ENCODE data around the gene DCUN1D4.
"Not testable (repeated sequence)": the region's sequence is repeated elsewhere in the genome, so short reads cannot be mapped to it uniquely, and the experiment has no call there.

Gene DCUN1D4

DNA sequence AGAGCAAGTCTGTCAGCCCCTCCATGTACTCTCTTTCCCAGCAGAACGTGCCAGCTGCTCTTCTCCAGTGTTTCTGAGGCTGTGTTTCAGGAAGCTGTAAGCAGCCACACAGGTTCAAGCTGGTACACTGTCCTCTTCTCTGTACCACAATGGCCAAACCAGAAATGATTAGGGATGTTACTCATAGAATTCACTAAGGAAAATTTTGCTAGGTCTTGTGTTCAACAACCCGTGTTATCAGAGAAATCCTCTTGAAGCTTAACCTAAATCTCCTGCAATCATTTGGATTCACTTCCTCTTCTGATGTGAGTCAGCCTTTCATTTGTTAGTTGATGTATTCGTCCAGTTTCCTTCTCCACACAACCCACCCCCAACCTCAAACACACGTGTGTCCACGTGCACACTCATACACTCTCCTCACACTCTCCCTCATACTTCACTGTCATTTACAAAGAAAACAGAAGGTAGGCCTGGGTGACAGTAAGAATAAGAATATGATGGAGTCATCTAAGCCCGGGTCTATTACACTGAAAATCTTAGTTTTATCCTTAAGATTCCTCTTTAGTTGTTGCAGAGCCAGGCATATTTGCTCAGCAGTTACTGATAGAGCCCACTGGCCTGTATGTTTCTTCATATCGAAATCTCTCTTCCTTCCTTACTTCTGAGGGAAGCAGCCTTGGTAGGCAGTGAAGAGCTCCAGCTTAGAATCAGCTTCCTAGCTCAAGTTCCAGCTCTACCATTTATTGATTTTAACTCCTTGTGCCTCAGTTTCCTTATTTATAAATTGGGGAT, 63.4 kb downstream of the DCUN1D4 start:
- peaks cover 62% of the 10 kb centered on the region for H3K36me3 Mint-ChIP-seq
- no peaks in the 10 kb centered on the region for H3K9me3 Mint-ChIP-seq
- peak overlapping the region; percentile 7 for H3K27ac Mint-ChIP-seq
- peaks cover 20% of the 10 kb centered on the region for H3K4me1 Mint-ChIP-seq
- no peaks in the 10 kb centered on the region for H3K27me3 Mint-ChIP-seq
- H3K4me3 Mint-ChIP-seq = no peak overlapping the region
- ATAC-seq = peak; percentile 95

DNA sequence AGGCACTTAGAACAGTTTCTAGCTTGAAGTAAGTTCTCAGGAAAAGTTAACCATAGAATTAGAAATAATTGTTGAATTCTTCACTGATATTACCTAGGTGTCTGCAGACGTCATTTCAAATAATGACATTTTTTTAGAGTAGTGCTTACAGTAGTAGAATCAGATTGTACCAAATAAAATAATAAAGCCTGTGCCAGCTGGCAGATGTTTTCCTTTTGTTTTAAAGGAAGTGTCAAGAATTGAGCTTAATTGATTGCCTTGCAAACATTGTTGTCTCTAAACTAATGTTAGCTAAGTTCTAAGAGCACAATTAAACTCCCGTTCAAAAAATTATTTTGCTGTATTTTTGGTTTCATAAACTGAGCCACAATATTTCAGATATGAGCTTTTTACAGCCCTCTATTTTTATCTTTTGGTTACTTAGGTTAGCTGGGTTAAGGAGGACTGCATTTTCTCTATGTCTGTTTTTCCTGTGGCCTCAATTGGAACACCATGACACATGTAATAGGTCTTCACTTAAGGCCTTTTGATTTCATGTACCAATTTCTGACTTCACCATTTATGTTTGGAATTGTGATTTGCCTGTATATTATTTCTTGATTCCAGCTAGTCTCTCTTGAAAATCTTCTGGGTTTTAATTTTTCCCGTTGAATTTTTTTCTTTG, 64.2 kb downstream of the DCUN1D4 start:
- Mint-ChIP-seq H3K9me3 (no peaks in the 10 kb centered on the region), H3K27ac (no peak overlapping the region), H3K4me3 (no peak overlapping the region), H3K36me3 (peaks cover 63% of the 10 kb centered on the region), H3K4me1 (peaks cover 20% of the 10 kb centered on the region), H3K27me3 (no peaks in the 10 kb centered on the region)
- no peak for ATAC-seq

DNA sequence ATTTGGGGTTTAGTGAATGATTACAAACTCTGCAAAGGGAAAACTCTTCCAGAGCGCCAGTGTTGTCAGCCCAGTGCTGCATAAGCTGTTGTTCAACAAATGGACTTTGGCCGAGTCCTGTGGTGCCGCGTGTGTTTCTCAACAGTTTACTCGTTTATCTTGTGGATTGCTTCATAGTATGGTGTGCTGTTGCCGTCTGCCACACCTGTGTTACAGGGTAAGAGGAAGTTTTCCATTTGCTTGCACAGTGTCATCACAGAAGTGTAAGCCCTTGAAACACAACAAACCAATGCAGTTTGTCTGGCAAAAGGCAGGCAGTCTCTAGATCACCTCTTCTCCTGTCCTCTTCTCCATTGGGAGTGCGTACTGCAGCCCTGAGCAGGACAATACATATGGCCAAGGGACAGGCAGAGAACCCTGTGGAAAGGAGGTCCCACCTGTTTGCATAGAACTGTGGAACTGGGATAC, 66.3 kb downstream of the DCUN1D4 start:
- Mint-ChIP-seq H3K4me1 (peaks cover 13% of the 10 kb centered on the region), H3K27ac (no peak overlapping the region), H3K9me3 (no peaks in the 10 kb centered on the region), H3K27me3 (no peaks in the 10 kb centered on the region), H3K4me3 (no peak overlapping the region), H3K36me3 (peaks cover 61% of the 10 kb centered on the region)
- ATAC-seq = no peak

GRCh38 chr4:51918251-51918650, 75.3 kb downstream of the DCUN1D4 start:
- no peak overlapping the region for H3K27ac Mint-ChIP-seq
- no peak overlapping the region for H3K4me3 Mint-ChIP-seq
- H3K27me3 Mint-ChIP-seq = no peaks in the 10 kb centered on the region
- no peaks in the 10 kb centered on the region for H3K4me1 Mint-ChIP-seq
- H3K36me3 Mint-ChIP-seq = peaks cover 27% of the 10 kb centered on the region
- no peak for ATAC-seq
- H3K9me3 Mint-ChIP-seq = peaks cover 5% of the 10 kb centered on the region

- Mint-ChIP-seq H3K36me3 (no peaks in the 10 kb centered on the region), H3K27ac (no peak overlapping the region), H3K4me1 (no peaks in the 10 kb centered on the region), H3K9me3 (peaks cover 5% of the 10 kb centered on the region), H3K4me3 (no peak overlapping the region), H3K27me3 (no peaks in the 10 kb centered on the region)
- ATAC-seq = no peak
These were observed 80.4 kb downstream of the DCUN1D4 start for GRCh38 chr4:51923343-51923742.

- Mint-ChIP-seq H3K4me1 (no peaks in the 10 kb centered on the region), H3K36me3 (no peaks in the 10 kb centered on the region), H3K4me3 (no peak overlapping the region), H3K27me3 (peaks cover 4% of the 10 kb centered on the region), H3K27ac (no peak overlapping the region), H3K9me3 (peaks cover 3% of the 10 kb centered on the region)
- no peak for ATAC-seq
These were observed 82.4 kb downstream of the DCUN1D4 start for GRCh38 chr4:51925307-51925706.

GRCh38 chr4:51930557-51930956, 87.6 kb downstream of the DCUN1D4 start:
- H3K4me1 Mint-ChIP-seq = no peaks in the 10 kb centered on the region

GRCh38 chr4:51931461-51931860, 88.5 kb downstream of the DCUN1D4 start:
- Mint-ChIP-seq H3K4me1 (no peaks in the 10 kb centered on the region), H3K27me3 (peaks cover 19% of the 10 kb centered on the region), H3K4me3 (no peak overlapping the region), H3K27ac (no peak overlapping the region), H3K36me3 (no peaks in the 10 kb centered on the region), H3K9me3 (no peaks in the 10 kb centered on the region)
- ATAC-seq = no peak

More at GRCh38 chr4:51930557-51930956, 87.6 kb downstream of the DCUN1D4 start:
- Mint-ChIP-seq H3K27me3 (peaks cover 19% of the 10 kb centered on the region), H3K36me3 (no peaks in the 10 kb centered on the region), H3K4me3 (no peak overlapping the region), H3K27ac (no peak overlapping the region), H3K9me3 (no peaks in the 10 kb centered on the region)
- no peak for ATAC-seq

- Mint-ChIP-seq H3K9me3 (no peaks in the 10 kb centered on the region), H3K27me3 (peaks cover 19% of the 10 kb centered on the region), H3K4me1 (no peaks in the 10 kb centered on the region), H3K36me3 (no peaks in the 10 kb centered on the region), H3K4me3 (no peak overlapping the region), H3K27ac (no peak overlapping the region)
- no peak for ATAC-seq
These were observed 89.3 kb downstream of the DCUN1D4 start for GRCh38 chr4:51932261-51932660.

DNA sequence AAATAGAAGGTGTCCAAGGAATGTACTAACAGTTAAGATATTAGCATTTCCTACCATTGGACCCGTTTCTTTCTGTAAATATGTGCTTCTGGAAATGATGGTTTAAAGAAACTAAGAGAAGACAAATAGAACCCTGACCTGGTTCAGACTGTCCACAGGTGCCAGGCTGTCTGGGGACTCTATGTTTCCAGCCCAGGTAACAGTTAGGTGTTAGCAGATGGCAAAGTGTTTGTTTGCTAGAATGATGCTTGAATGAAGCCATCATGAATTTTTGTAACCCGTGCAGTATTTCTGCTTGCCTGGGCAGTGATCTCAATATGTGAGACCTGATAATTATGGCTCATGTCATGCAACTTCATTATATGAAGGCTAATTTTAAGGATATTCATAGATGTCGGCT, 89.7 kb downstream of the DCUN1D4 start:
- no peak for ATAC-seq
- H3K9me3 Mint-ChIP-seq = no peaks in the 10 kb centered on the region
- H3K4me3 Mint-ChIP-seq = no peak overlapping the region

DNA sequence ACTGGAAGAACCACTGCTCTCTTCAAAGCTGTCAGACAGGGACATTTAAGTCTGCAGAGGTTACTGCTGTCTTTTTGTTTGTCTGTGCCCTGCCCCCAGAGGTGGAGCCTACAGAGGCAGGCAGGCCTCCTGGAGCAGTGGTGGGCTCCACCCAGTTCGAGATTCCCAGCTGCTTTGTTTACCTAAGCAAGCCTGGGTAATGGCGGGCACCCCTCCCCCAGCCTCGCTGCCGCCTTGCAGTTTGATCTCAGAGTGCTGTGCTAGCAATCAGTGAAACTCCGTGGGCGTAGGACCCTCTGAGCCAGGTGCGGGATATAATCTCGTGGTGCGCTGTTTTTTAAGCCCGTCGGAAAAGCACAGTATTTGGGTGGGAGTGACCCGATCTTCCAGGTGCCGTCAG, 97.5 kb downstream of the DCUN1D4 start:
- ATAC-seq, H3K27ac Mint-ChIP-seq, H3K4me1 Mint-ChIP-seq, H3K4me3 Mint-ChIP-seq, H3K36me3 Mint-ChIP-seq, H3K9me3 Mint-ChIP-seq, H3K27me3 Mint-ChIP-seq: not testable (repeated sequence)

More for the DNA sequence above, 89.7 kb downstream of the DCUN1D4 start:
- Mint-ChIP-seq H3K27me3 (peaks cover 19% of the 10 kb centered on the region), H3K4me1 (no peaks in the 10 kb centered on the region), H3K36me3 (no peaks in the 10 kb centered on the region), H3K27ac (no peak overlapping the region)

- Mint-ChIP-seq H3K4me3 (no peak overlapping the region), H3K27me3 (no peaks in the 10 kb centered on the region), H3K36me3 (no peaks in the 10 kb centered on the region), H3K27ac (no peak overlapping the region), H3K4me1 (no peaks in the 10 kb centered on the region), H3K9me3 (no peaks in the 10 kb centered on the region)
- ATAC-seq = no peak
These were observed 99.3 kb downstream of the DCUN1D4 start for GRCh38 chr4:51942108-51942832.

GRCh38 chr4:51942833-51943215, 99.9 kb downstream of the DCUN1D4 start:
- no peaks in the 10 kb centered on the region for H3K9me3 Mint-ChIP-seq
- no peaks in the 10 kb centered on the region for H3K4me1 Mint-ChIP-seq
- no peak overlapping the region for H3K4me3 Mint-ChIP-seq
- H3K27me3 Mint-ChIP-seq = no peaks in the 10 kb centered on the region
- no peak overlapping the region for H3K27ac Mint-ChIP-seq
- H3K36me3 Mint-ChIP-seq = no peaks in the 10 kb centered on the region
- ATAC-seq = no peak

DNA sequence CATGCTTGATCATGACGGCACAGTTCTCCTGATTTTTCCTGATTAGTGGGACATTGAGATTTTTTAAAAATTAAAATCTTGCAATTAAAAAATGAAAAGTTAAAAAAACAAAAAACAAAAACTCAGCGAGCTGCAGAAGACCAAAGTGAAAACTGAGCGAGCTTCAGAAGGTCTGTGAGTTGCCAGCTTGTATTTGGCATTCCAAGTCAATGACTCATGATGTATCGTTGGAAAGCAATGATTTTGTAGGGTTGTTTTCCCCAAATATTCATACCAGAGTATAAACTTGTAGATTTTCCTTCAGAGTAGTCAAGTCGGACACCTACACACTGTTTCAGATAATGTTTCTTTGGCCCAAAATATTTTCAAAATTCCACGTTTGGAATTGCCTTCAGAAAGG, 100.3 kb downstream of the DCUN1D4 start:
- no peak for ATAC-seq
- Mint-ChIP-seq H3K4me3 (no peak overlapping the region), H3K27ac (no peak overlapping the region), H3K4me1 (no peaks in the 10 kb centered on the region), H3K36me3 (no peaks in the 10 kb centered on the region), H3K27me3 (no peaks in the 10 kb centered on the region), H3K9me3 (no peaks in the 10 kb centered on the region)

DNA sequence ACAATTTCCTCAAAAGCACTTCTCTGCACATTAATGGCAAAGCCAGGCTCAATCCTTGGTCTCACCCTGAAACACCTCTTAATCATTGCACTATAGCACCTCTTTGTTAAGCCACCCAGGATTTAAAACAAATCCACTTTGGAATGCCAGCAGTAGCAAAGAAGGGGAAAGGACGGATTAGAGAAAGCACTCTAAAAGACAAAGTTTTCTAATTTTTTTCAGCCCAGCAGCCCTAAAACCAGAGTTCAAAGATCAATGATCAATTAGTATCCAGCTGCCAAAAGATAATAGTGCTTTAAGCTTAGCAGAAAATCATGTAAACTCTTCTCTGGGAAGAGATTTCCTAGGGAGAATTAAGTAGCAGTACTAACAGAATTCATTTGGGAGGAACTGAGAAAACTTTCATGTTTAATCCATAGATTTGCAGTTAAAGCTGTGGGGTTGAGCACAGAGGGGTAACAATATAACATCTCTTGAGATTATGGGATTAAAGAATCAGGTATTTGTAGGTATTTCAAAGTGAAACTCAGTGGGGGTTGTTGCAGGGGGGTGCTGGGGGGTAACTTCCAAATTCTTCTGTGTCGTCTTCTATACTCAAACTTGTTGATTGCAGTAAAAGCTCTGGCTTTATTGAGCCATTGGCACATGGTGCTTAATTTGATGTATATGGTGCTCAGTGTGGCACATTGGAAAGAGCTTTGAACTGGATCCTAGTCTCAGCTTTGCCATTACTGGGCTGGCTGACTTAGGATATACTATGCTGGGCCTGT, 115.4 kb downstream of the DCUN1D4 start:
- Mint-ChIP-seq H3K4me1 (no peaks in the 10 kb centered on the region), H3K27me3 (peaks cover 18% of the 10 kb centered on the region), H3K36me3 (no peaks in the 10 kb centered on the region), H3K27ac (no peak overlapping the region), H3K9me3 (peaks cover 6% of the 10 kb centered on the region), H3K4me3 (no peak overlapping the region)
- no peak for ATAC-seq

All from stimulated activated memory B cell treated with anti-CD40 and anti-IgM and Interleukin-4, amounts not matched to agents 10 μg/mL and 1 μg/mL and 100 μg/mL, for 72 hours (primary cell).